HFFc6 (cell line): Measurements from ENCODE around the gene MMP3. TPM values are rescaled to one million over a fixed set of nuclear protein-coding genes. Genes with fewer than 3 reads are reported as not detected.

Experiments used
- DNase-seq: peaks from one replicate; pipeline ENCODE4 v3.0.0-alpha.2; 2018
- H3K27ac Mint-ChIP-seq: 2 replicates; pipeline ENCODE4 v1.8.0; 2020; ENCODE audit warnings: mild to moderate bottlenecking, mixed read lengths
- H3K27me3 Mint-ChIP-seq: 2 replicates; pipeline ENCODE4 v1.8.0; 2021; ENCODE audit warnings: mild to moderate bottlenecking, moderate library complexity, mixed read lengths; ENCODE audit not compliant: insufficient read depth
- H3K36me3 Mint-ChIP-seq: 2 replicates; pipeline ENCODE4 v1.8.0; 2021; ENCODE audit warnings: low read depth, mixed read lengths
- H3K4me1 Mint-ChIP-seq: 2 replicates; pipeline ENCODE4 v1.8.0; 2020; ENCODE audit warnings: low read depth, mixed read lengths
- H3K4me3 Mint-ChIP-seq: 2 replicates; pipeline ENCODE4 v1.8.0; 2020; ENCODE audit warnings: mild to moderate bottlenecking, moderate library complexity, mixed read lengths
- H3K9me3 Mint-ChIP-seq: 2 replicates; pipeline ENCODE4 v1.8.0; 2020; ENCODE audit warnings: mild to moderate bottlenecking, mixed read lengths
- CTCF ChIP-seq: fragments of 200-600 bp; sonication (generic); IDR thresholded peaks from 2 replicates; pipeline ENCODE4 v1.5.0; 2021; ENCODE audit warnings: antibody characterized with exemption, mild to moderate bottlenecking
- total RNA-seq, 6 experiments: library from RNA; stranded (reverse); fragmentation: NEBNext Ultra II Directional; extraction: Animal tissue kit (Norgen Biotek cat#: 25700); gene quantifications; 2 replicates in 1 of 6; 3 replicates in 5 of 6; pipeline ENCODE4 v1.2.3, GENCODE V29; 2021

Gene MMP3
- total RNA-seq, 6 experiments from 2014 or later = 35.4 to 112 (median 42.1) TPM

- peak overlapping the region; percentile 79 for H3K4me3 Mint-ChIP-seq
- H3K9me3 Mint-ChIP-seq = no peaks in the 10 kb centered on the region
- peaks cover 5% of the 10 kb centered on the region; the same call in 1 of the 2 replicates for H3K36me3 Mint-ChIP-seq
- DNase-seq = no peak
- TF ChIP-seq CTCF = no peak
- peak overlapping the region; percentile 77 for H3K27ac Mint-ChIP-seq
- no peaks in the 10 kb centered on the region; the same call in 1 of the 2 replicates for H3K27me3 Mint-ChIP-seq
- peaks cover 56% of the 10 kb centered on the region for H3K4me1 Mint-ChIP-seq
Observed at GRCh38 chr11:102842930-102843329, 479 bp downstream of the MMP3 start.

- no peak overlapping the region for H3K27ac Mint-ChIP-seq
Observed at GRCh38 chr11:102840018-102840417, 3.4 kb downstream of the MMP3 start.

GRCh38 chr11:102837646-102838045, 5.8 kb downstream of the MMP3 start:
- Mint-ChIP-seq H3K36me3 (peaks cover 5% of the 10 kb centered on the region; the same call in 1 of the 2 replicates), H3K27ac (no peak overlapping the region), H3K4me3 (no peak overlapping the region), H3K9me3 (no peaks in the 10 kb centered on the region), H3K27me3 (no peaks in the 10 kb centered on the region; the same call in 1 of the 2 replicates), H3K4me1 (peaks cover 42% of the 10 kb centered on the region)
- TF ChIP-seq CTCF = no peak
- DNase-seq = no peak

More at GRCh38 chr11:102840018-102840417, 3.4 kb downstream of the MMP3 start:
- H3K9me3 Mint-ChIP-seq = no peaks in the 10 kb centered on the region
- H3K4me3 Mint-ChIP-seq = no peak overlapping the region
- peaks cover 5% of the 10 kb centered on the region; the same call in 1 of the 2 replicates for H3K36me3 Mint-ChIP-seq
- TF ChIP-seq CTCF = no peak
- no peak for DNase-seq
- H3K4me1 Mint-ChIP-seq = peaks cover 59% of the 10 kb centered on the region
- H3K27me3 Mint-ChIP-seq = no peaks in the 10 kb centered on the region; the same call in 1 of the 2 replicates

GRCh38 chr11:102837156-102837555, 6.3 kb downstream of the MMP3 start:
- DNase-seq = no peak
- peaks cover 5% of the 10 kb centered on the region; the same call in 1 of the 2 replicates for H3K36me3 Mint-ChIP-seq
- H3K27me3 Mint-ChIP-seq = no peaks in the 10 kb centered on the region; the same call in 1 of the 2 replicates
- no peak overlapping the region; the same call in 1 of the 2 replicates for H3K27ac Mint-ChIP-seq
- TF ChIP-seq CTCF = no peak
- H3K9me3 Mint-ChIP-seq = no peaks in the 10 kb centered on the region
- H3K4me3 Mint-ChIP-seq = no peak overlapping the region
- H3K4me1 Mint-ChIP-seq = peaks cover 41% of the 10 kb centered on the region

GRCh38 chr11:102836290-102836875, 7.0 kb downstream of the MMP3 start:
- TF ChIP-seq CTCF = no peak
- Mint-ChIP-seq H3K27ac (no peak overlapping the region), H3K9me3 (no peaks in the 10 kb centered on the region), H3K4me3 (no peak overlapping the region), H3K27me3 (no peaks in the 10 kb centered on the region; the same call in 1 of the 2 replicates), H3K4me1 (peaks cover 42% of the 10 kb centered on the region), H3K36me3 (peaks cover 5% of the 10 kb centered on the region; the same call in 1 of the 2 replicates)
- DNase-seq = peak; percentile 59
